Kidney tubule cell (primary cell): ENCODE measurements around the gene GRK2.
A peak's percentile ranks its signal among the peaks of the same experiment; 100 is the strongest.

Source experiments
- DNase-seq: peaks from one replicate; pipeline ENCODE4 v3.0.0-alpha.2; 2018; ENCODE audit warnings: low spot score

The GRK2 gene

DNA sequence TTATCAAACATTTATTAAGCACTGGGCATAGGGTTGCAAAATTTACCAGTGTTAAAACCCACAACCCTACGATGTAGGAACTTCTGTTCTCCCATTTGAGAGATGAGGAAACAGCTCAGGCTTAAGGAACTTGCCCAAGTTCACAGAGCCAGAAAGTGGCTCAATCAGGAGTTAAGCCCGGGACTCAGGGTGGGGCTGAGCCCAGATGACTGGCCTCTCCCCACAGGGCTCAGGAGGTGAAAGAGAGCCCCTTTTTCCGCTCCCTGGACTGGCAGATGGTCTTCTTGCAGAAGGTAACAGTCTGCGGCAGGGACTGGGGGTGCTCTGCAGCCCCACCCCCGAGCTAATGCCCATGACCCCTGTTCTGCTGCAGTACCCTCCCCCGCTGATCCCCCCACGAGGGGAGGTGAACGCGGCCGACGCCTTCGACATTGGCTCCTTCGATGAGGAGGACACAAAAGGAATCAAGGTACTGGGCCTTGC is 17.2 kb downstream of the GRK2 start:
- DNase-seq: no peak

DNA sequence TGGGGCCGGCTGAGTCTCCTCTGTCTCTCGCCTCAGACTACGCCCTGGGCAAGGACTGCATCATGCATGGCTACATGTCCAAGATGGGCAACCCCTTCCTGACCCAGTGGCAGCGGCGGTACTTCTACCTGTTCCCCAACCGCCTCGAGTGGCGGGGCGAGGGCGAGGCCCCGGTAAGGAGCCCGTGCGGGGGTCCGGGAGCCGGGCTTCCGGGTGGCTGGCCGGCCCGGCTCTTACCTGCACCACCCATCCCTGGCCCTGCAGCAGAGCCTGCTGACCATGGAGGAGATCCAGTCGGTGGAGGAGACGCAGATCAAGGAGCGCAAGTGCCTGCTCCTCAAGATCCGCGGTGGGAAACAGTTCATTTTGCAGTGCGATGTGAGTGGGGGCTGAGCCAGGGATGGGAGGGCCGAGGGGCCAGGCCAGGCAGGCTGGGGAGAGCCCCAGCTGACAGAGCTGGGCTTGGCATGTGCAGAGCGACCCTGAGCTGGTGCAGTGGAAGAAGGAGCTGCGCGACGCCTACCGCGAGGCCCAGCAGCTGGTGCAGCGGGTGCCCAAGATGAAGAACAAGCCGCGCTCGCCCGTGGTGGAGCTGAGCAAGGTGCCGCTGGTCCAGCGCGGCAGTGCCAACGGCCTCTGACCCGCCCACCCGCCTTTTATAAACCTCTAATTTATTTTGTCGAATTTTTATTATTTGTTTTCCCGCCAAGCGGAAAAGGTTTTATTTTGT is 18.7 kb downstream of the GRK2 start:
- DNase-seq: no peak

DNA sequence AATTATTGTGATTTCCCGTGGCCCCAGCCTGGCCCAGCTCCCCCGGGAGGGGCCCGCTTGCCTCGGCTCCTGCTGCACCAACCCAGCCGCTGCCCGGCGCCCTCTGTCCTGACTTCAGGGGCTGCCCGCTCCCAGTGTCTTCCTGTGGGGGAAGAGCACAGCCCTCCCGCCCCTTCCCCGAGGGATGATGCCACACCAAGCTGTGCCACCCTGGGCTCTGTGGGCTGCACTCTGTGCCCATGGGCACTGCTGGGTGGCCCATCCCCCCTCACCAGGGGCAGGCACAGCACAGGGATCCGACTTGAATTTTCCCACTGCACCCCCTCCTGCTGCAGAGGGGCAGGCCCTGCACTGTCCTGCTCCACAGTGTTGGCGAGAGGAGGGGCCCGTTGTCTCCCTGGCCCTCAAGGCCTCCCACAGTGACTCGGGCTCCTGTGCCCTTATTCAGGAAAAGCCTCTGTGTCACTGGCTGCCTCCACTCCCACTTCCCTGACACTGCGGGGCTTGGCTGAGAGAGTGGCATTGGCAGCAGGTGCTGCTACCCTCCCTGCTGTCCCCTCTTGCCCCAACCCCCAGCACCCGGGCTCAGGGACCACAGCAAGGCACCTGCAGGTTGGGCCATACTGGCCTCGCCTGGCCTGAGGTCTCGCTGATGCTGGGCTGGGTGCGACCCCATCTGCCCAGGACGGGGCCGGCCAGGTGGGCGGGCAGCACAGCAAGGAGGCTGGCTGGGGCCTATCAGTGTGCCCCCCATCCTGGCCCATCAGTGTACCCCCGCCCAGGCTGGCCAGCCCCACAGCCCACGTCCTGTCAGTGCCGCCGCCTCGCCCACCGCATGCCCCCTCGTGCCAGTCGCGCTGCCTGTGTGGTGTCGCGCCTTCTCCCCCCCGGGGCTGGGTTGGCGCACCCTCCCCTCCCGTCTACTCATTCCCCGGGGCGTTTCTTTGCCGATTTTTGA is 19.5 kb downstream of the GRK2 start:
- DNase-seq: no peak

DNA sequence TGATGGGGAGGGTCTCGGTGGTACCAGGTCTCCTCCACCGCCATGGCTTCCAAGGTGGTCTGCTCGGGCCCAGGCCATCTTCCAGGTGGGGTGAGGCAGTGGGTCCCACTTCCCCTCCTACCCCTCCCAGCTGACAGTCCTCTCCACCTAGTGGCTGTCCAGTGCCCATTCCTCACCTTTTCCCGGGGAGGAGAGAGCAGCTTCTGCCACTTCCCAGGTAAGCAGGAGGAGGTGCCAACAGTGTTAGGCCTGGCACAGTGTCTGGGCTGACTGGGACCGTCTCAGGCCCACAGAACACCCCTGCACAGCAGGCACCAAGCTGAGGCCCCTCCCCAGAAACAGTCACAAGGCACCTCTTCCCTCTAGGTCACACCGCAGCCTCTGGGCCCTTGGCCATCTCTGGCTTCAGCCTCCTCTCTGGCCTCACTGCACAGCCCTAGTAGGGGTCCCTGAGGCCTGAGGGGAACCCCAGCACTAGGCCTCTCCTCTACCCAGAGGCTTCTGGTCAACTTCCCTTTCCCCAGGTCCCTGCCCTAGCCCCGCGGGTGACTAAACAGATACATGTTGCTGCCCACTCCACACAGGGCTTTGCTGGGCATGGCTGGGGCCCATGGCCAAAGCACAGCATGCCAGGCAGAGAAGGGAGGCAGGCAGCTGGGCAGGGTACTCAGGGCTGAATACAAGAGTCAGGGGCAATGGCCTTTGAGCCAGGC is 20.5 kb downstream of the GRK2 start:
- no peak for DNase-seq

DNA sequence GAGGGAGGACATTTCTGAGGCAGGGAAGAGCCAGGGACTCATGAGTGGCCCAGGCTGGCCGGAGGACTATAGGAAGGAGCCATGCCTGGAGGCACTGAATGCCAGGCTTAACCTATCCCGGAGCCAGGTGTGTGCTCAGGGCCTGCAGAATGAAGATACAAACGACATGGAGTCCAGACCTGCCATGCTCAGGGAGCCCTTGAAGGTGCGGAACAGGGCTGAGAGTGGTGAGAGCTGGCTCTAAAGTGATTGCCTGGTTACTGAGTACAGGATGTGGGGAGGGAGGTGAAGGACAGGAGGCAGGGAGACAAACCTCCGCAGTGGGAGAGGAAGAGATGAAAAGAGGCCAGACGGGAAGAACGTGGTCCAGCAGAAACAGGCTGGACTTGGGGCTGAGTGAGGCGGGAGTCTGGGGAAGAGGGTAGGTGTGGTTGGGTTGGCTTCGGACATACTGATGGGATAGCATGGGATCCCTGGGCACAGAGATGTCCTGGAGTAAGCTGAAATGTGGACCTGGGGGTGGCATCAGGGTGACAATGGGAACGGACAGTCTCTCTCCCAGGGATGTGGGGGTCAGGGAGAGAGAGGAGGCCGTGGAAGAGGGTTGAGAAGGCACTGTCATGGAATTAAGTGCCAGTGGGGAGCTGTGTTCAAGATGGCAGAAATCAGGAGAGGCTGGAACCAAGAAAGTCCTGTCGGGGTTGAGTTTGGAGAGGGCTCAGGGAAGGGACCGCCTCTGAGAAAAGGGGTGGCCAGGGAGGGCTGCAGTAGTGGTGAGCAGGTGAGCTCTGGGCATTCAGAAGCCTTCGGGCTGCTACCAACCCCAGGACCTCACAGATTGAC is 21.3 kb downstream of the GRK2 start:
- DNase-seq: no peak

DNA sequence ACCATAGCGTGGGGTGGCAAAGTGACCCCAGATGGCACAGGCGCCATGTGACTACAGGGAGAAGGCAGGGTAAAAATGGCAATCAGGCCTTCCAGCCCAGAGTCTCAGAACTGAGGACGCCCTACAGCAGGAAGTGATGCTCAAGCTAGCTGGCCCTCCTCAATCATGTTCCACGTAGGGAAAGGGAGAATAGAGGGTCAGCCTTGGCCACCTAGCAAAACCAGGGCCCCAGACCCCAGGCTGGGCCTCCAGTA is 21.9 kb downstream of the GRK2 start:
- DNase-seq: no peak

DNA sequence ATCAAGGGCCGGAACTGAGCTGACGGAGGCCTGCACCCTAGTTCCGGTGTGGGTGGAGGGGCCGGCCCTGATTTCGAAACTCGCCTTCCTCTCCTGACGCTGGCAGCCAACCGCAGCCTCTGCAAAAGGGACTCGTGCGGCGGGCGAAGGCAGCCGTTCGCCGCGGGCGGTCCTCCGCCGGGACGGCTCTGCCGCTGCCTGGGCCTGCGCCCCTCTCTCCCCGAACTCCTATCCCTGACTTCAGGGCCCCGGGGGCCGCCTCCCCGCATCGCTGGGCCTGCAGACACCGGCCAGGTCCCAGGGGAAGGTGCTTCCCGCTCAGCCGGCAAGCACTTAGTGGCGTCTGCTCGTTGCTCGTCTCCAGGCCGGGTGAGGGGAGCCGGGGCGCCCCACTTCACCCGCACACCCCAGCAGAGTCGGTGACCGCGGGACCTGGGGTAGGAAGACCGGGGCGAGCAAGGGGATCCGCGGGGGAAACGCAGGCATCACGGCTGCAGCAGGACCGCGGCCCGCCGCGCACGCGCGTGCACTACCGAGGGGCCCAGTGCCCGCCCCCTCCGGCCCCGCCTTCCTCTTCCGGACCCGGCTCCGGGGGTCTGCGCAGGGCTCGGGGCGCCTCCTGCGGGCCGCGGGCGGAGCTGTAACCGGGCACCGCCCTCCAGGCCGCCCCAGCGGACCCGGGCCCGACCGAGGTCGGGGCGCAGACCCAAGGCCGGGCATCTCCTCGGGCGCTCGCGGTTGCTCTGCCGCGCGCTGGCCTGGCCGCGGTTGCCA is 22.4 kb downstream of the GRK2 start:
- peak; percentile 82 for DNase-seq

DNA sequence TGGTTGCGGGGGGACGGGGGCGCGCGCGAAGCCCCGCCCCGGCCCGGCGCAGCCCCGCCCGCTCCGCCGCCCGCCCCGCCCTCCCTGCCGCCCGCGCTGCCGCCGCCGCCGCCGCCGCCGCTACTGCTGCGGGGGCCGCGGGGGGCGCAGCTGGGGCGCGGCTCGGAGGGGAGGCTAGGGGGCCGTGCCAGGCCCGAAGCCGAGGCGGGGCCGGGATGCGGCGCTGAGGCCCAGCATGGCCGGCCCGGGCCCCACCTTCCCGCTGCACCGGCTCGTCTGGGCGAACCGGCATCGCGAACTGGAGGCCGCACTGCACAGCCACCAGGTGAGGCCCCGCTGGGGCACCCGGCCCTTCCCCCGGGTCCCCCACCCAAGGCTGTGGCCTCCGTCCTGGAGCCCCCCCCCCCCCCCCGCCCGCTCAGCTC is 23.0 kb downstream of the GRK2 start, which contains the start of gene ANKRD13D:
ANKRD13D (plus strand) TSS at position 78 of the 425 bp plus-strand sequence; CDS start at position 236, 158 bp downstream.
- DNase-seq: no peak

DNA sequence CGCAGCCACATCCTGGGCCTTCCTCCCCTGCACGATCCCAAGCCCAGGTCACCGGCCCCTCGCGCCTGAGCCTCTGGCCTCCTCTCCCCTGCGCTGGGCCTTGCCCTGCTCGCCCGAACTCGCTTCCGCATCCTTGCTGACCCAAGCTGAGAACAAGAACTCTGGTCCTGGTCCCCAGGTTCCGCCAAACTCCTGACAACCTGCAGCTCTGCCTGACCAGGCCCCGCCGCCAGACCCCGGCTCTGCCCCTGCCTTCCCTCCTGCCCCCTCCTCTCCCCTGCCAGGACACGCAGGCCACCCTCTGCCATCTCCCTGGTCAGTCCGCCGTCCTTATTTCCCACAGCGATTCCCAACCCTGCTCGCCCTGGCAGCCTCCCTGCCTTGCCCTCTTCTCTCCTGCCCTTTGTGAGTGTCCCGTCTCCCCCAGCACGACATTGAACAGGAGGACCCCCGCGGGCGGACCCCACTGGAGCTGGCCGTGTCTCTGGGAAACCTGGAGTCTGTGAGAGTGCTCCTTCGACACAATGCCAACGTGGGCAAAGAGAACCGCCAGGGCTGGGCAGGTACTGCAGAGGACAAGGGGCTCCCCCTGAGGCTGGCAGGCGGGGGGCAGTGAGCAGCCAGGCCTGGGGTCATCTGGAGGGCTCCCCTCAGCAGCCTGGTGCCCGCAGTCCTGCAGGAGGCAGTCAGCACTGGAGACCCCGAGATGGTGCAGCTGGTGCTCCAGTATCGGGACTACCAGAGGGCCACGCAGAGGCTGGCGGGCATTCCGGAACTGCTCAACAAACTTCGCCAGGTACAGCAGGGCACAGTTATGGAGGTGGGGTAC is 23.6 kb downstream of the GRK2 start:
- DNase-seq: peak; percentile 38

DNA sequence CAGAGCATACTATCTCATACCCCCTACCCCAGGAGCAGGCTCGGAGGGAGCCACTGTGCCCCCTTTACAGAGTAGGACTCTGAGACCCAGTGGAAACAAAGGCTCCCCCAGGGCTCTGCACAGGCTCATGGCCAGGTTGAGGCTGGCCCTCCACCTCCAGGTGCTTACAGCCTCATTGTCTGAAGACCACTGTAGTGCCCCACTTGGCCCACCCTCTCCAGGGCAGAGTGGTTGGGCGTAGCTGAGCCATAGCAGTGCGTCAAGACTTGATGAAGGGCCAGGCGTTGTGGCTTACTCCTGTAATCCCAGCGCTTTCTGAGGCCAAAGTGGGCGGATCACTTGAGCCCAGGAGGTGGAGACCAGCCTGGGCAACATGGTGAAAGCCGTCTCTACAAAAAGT is 24.5 kb downstream of the GRK2 start:
- DNase-seq: no peak

DNA sequence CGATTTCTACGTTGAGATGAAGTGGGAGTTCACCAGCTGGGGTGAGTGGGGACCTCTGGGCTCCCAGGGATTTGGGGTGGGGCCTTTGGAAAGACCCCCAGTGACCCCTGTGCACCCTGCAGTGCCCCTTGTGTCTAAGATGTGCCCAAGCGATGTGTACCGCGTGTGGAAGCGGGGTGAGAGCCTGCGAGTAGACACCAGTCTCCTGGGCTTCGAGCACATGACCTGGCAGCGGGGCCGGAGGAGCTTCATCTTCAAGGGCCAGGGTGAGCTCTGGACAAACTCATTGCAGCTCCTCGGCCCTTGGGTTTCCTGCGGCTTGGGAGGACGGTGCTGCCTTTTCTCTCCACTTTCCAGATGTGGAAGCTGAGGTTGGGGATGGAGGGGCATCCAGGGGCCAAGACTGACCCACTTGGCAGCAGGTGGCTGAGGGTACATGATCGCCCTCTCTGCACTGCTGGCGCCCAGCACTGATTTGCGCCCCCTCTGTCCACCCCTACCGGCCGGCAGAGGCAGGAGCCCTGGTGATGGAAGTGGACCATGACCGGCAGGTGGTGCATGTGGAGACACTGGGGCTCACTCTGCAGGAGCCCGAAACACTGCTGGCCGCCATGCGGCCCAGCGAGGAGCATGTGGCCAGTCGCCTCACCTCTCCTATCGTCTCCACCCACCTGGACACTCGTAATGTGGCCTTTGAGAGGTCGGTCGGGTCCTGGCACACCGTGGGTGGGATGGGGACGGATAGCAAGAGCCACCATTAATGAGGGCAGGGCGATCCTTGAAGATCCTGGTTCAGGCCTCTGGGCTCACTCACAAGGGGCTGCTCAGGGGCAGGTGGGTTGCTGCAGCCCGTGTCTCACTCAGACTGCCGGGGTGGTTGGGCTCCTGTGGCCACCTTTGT is 25.5 kb downstream of the GRK2 start:
- DNase-seq: no peak

DNA sequence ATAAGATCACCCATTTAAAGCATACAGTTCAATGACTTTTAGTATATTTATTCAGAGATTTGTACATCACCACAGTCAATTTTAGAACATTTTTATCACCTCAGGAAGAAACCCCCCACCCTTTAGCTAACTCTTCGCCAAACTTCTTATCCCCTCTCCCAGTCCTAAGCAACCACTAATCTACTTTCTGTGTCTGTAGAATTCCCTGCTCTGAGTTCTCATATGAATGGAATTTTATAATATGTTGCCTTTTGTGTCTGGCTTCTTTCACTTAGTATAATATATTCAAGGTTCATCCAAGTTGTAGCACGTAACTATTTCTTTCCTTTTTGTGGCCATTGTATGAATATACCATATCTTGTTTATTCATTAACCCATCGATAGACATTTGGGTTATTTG is 26.4 kb downstream of the GRK2 start:
- no peak for DNase-seq

DNA sequence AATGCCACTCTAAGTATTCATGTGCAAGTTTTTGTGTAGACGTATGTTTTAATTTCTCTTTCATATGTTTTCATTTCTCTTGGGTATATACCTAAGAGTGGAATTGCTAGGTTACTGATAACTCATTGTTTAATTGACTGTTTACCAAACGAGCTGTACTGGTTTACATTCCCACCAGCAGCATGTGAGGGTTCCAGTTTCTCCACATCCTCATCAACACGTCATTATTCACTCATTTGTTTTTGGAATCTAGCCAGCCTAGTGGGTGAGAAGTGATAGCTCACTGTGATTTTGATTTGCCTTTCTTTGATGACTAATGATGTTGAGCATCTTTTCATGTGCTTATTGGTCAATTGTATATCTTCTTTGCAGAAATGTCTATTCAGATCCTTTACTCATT is 26.8 kb downstream of the GRK2 start:
- peak; percentile 80 for DNase-seq

DNA sequence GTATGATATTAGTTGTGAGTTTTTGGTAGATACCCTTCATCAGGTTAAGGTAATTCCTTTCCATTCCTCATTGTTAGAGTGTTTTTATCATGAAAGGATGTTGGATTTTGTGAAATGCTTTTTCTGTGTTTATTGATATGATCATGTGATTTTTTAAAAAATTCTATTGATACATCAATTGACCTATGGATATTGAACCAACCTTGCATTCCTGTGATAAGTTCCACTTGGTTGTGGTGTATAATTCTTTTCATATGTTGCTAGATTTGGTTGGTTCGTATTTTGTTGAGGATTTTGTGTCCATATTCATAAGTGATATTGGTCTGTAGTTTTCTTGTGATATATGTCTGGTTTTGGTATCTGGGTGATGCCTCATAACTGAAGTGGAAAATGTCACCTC is 29.6 kb downstream of the GRK2 start:
- no peak for DNase-seq

DNA sequence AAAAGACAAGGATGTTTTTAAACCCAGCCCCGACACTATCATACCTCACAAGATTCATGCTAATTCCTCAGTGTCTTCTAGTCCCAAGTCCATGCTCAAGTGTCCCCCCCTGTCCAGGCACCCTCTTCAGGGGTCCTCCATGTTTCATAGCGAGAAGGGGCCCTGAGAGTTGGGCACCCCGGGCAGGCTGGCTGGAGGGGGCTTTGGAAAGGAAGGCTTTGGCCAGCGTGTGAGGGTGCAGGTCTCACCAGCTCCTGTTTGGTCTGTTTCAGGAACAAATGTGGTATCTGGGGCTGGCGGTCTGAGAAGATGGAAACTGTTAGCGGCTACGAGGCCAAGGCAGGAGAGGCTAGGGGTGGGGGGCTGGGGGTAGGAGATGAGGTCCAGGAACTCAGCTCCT is 32.5 kb downstream of the GRK2 start:
- no peak for DNase-seq

DNA sequence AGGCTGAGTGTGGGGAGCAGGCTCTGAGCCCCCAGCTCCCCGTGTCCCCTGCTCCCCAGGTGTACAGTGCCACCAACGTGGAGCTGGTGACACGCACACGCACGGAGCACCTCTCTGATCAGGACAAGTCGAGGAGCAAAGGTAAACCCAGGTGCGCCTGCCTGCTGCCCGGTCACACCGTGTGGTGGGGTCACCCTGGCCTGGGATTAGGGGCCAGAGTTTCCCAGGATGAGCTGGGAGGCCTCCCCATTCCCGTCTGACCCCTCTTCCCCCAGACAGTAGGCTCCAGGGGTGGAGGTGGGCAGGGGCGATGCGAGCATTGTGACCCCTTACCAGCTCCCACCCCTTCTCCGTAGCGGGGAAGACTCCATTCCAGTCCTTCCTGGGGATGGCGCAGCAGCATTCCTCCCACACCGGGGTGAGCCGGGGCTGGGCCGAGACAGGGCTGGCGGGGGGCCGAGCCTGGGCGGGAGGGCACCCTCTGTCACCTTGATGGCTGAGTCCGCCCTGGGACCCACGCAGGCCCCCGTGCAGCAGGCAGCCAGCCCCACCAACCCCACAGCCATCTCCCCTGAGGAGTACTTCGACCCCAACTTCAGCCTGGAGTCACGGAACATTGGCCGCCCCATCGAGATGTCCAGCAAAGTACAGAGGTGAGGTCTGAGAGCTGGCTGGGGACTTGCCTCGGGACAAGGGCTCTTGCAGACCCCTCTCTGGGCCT is 33.4 kb downstream of the GRK2 start:
- no peak for DNase-seq

DNA sequence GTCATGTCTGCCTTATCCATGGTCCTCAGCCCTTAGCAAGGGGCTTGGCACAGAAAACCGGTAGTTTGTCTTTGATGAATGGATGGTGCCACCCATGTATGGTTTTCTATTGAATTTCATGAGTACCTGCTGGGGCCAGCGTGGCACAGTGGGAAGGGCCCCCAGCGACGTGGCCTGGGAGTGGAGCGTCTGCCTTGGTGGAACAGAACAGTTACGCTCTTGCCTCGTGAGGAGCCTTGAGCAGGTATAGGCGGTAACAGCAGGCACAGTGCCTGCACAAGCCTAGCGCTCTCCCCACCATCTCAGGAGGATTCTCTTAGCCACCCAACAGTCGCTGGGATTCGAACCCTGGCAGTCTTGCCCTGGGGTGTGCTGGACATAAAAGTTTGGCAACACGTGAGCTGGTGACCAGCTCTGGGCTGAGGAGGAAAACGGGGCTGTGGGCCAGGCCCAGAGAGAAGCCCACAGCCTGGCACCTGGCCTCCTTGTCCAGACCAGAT is 34.0 kb downstream of the GRK2 start:
- no peak for DNase-seq

DNA sequence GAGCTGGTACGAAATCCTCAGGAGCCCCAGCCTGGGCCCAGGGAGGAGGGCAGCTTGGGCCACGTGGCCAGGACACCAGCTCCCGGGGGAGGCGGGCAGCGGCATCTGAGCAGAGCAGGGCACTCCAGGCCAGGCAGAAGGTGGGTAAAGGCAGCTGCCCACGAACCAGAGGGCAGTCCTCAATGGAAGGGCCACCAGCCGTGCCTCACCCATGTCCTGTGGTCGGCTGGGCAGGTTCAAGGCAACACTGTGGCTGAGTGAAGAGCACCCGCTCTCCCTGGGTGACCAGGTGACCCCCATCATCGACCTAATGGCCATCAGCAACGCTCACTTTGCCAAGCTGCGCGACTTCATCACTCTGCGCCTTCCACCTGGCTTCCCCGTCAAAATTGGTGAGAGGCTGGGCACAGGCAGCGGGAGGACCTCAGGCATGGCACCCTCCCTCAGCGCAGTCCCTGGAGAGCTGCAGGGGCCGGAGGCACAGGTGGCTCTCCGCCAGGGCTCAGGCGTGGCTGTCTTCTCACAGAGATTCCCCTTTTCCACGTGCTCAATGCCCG is 34.6 kb downstream of the GRK2 start:
- DNase-seq: no peak
